Measurements from ENCODE around the gene HAPLN3. TPM values are rescaled to one million over a fixed set of nuclear protein-coding genes. Genes with fewer than 3 reads are reported as not detected.
"Not testable (repeated sequence)": the region's sequence is repeated elsewhere in the genome, so short reads cannot be mapped to it uniquely, and the experiment has no call there.

The HAPLN3 gene
- total RNA-seq, 1 donor from 2014 or later, result 2.7 TPM

DNA sequence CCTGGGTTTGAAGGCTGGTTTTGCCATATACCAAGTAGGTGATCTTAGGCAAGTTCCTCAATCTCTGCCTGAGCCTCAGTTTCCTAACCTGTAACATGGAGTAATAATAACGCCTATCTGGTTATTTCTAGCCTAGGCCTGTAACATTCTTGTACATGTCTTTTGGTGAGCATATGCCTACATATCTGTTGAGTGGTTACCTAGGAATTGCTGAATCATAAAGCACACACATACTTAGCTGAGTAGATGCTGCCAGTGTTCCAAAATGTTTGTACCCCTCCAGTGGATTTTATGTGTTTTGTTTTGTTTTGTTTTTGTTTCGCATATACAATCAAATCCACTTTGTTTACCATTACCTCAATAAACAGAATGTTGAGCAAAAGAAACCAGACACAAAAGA lies 35.2 kb upstream of the HAPLN3 start:
- H2AFZ ChIP-seq (replicated peaks), result no peak overlapping the region
- no peaks in the 10 kb centered on the region for H4K20me1 ChIP-seq (ENCODE audit: low read depth)
- H3K79me2 ChIP-seq (ENCODE audit: low read depth), result no peaks in the 10 kb centered on the region
- H3K4me3 ChIP-seq, result no peak overlapping the region
- H3K27ac ChIP-seq, result no peak overlapping the region
- Mint-ChIP-seq H3K27ac (no peak overlapping the region), H3K4me3 (no peak overlapping the region), H3K27me3 (ENCODE audit: insufficient read depth, low read depth) (peaks cover 10% of the 10 kb centered on the region), H3K36me3 (no peaks in the 10 kb centered on the region), H3K4me1 (no peaks in the 10 kb centered on the region), H3K9me3 (peaks cover 36% of the 10 kb centered on the region)
- TF ChIP-seq EZH2 (IDR thresholded peaks at IDR 0.05) (no peak), EZH2phosphoT487 (IDR thresholded peaks at IDR 0.05) (no peak)
- TF ChIP-seq, protein P1, sequence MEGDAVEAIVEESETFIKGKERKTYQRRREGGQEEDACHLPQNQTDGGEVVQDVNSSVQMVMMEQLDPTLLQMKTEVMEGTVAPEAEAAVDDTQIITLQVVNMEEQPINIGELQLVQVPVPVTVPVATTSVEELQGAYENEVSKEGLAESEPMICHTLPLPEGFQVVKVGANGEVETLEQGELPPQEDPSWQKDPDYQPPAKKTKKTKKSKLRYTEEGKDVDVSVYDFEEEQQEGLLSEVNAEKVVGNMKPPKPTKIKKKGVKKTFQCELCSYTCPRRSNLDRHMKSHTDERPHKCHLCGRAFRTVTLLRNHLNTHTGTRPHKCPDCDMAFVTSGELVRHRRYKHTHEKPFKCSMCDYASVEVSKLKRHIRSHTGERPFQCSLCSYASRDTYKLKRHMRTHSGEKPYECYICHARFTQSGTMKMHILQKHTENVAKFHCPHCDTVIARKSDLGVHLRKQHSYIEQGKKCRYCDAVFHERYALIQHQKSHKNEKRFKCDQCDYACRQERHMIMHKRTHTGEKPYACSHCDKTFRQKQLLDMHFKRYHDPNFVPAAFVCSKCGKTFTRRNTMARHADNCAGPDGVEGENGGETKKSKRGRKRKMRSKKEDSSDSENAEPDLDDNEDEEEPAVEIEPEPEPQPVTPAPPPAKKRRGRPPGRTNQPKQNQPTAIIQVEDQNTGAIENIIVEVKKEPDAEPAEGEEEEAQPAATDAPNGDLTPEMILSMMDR (IDR thresholded peaks at IDR 0.05), result no peak
- no peaks in the 10 kb centered on the region for H3K36me3 ChIP-seq
- no peak for DNase-seq (ENCODE audit: low spot score)
- no peak overlapping the region for H3K4me2 ChIP-seq
- H3K9ac ChIP-seq, result no peak overlapping the region
- no peaks in the 10 kb centered on the region for H3K27me3 ChIP-seq
- peaks cover 12% of the 10 kb centered on the region for H3K9me3 ChIP-seq (ENCODE audit: low read depth)
- H3K4me1 ChIP-seq, result no peaks in the 10 kb centered on the region
- no peaks in the 10 kb centered on the region for H3F3A ChIP-seq (ENCODE audit: low read depth)

GRCh38 chr15:88929358-88930098 lies 34.2 kb upstream of the HAPLN3 start:
- not testable (repeated sequence) for H3K4me2 ChIP-seq; H3K36me3 Mint-ChIP-seq; H3K36me3 ChIP-seq; H3K4me3 Mint-ChIP-seq; H3K27ac ChIP-seq; DNase-seq (ENCODE audit: low spot score); H2AFZ ChIP-seq (replicated peaks); H3F3A ChIP-seq (ENCODE audit: low read depth); H3K9ac ChIP-seq; H4K20me1 ChIP-seq (ENCODE audit: low read depth); H3K27me3 ChIP-seq; H3K79me2 ChIP-seq (ENCODE audit: low read depth); H3K4me3 ChIP-seq; H3K4me1 Mint-ChIP-seq; H3K4me1 ChIP-seq; H3K27ac Mint-ChIP-seq
- peaks cover 36% of the 10 kb centered on the region for H3K9me3 Mint-ChIP-seq
- peaks cover 12% of the 10 kb centered on the region for H3K9me3 ChIP-seq (ENCODE audit: low read depth)
- H3K27me3 Mint-ChIP-seq (ENCODE audit: insufficient read depth, low read depth), result peaks cover 11% of the 10 kb centered on the region

GRCh38 chr15:88928192-88928591 lies 32.8 kb upstream of the HAPLN3 start:
- H3K9ac ChIP-seq; H3F3A ChIP-seq (ENCODE audit: low read depth); H4K20me1 ChIP-seq (ENCODE audit: low read depth); H3K4me3 ChIP-seq; DNase-seq (ENCODE audit: low spot score); H3K36me3 Mint-ChIP-seq; H2AFZ ChIP-seq (replicated peaks); H3K4me1 ChIP-seq; H3K79me2 ChIP-seq (ENCODE audit: low read depth); H3K27ac ChIP-seq; H3K4me2 ChIP-seq; H3K4me3 Mint-ChIP-seq; H3K27me3 ChIP-seq; H3K4me1 Mint-ChIP-seq; H3K36me3 ChIP-seq; H3K27ac Mint-ChIP-seq: not testable (repeated sequence)
- peaks cover 12% of the 10 kb centered on the region for H3K9me3 ChIP-seq (ENCODE audit: low read depth)
- H3K9me3 Mint-ChIP-seq, result peaks cover 29% of the 10 kb centered on the region
- H3K27me3 Mint-ChIP-seq (ENCODE audit: insufficient read depth, low read depth), result peaks cover 12% of the 10 kb centered on the region

- not testable (repeated sequence) for H3K79me2 ChIP-seq (ENCODE audit: low read depth); DNase-seq (ENCODE audit: low spot score); H3K9ac ChIP-seq; H3K4me2 ChIP-seq; H3K27ac ChIP-seq; H3K4me1 Mint-ChIP-seq; H3K36me3 ChIP-seq; H3K27me3 Mint-ChIP-seq (ENCODE audit: insufficient read depth, low read depth); H3F3A ChIP-seq (ENCODE audit: low read depth); H3K27ac Mint-ChIP-seq; H2AFZ ChIP-seq (replicated peaks); H4K20me1 ChIP-seq (ENCODE audit: low read depth); H3K4me3 ChIP-seq; H3K4me1 ChIP-seq; H3K27me3 ChIP-seq; H3K36me3 Mint-ChIP-seq; H3K4me3 Mint-ChIP-seq
- H3K9me3 Mint-ChIP-seq, result peaks cover 25% of the 10 kb centered on the region
- peaks cover 12% of the 10 kb centered on the region for H3K9me3 ChIP-seq (ENCODE audit: low read depth)
Measured at GRCh38 chr15:88925648-88926047, 30.3 kb upstream of the HAPLN3 start.

DNA sequence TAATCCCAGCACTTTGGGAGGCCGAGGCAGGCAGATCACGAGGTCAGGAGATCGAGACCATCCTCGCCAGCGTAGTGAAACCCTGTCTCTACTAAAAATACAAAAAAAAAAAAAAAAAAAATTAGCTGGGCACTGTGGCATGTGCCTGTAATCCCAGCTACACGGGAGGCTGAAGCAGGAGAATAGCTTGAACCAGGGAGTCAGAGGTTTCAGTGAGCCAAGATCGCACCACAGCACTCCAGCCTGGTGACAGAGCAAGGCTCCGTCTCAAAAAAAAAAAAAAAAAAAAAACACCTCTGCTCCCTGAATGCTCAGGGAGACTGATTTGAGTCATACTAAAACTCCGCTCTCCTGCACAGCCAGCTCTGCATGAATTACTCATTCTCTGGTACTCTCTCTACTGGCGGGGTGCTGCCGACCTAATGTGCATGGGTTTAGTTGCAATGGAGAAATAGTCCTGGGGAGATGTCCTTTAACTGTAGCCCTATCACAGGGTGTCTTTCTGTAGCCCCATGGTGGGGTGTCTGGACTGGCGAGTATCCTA lies 25.6 kb upstream of the HAPLN3 start:
- not testable (repeated sequence) for H3K4me2 ChIP-seq; H3K27me3 Mint-ChIP-seq (ENCODE audit: insufficient read depth, low read depth); H3K36me3 ChIP-seq; H2AFZ ChIP-seq (replicated peaks); H3K79me2 ChIP-seq (ENCODE audit: low read depth); H3K27ac Mint-ChIP-seq; H3K27me3 ChIP-seq; H4K20me1 ChIP-seq (ENCODE audit: low read depth); H3K36me3 Mint-ChIP-seq; H3K4me3 ChIP-seq; H3K4me1 Mint-ChIP-seq; DNase-seq (ENCODE audit: low spot score); H3K9me3 ChIP-seq (ENCODE audit: low read depth); H3K4me1 ChIP-seq; H3F3A ChIP-seq (ENCODE audit: low read depth); H3K9ac ChIP-seq; H3K27ac ChIP-seq
- H3K9me3 Mint-ChIP-seq, result peaks cover 11% of the 10 kb centered on the region
- H3K4me3 Mint-ChIP-seq, result peak overlapping the region; percentile 22
